Naive thymus-derived CD4-positive, alpha-beta T cell (primary cell): ENCODE measurements around the gene PSEN1. TPM values are rescaled to one million over a fixed set of nuclear protein-coding genes. Genes with fewer than 3 reads are reported as not detected.

Source experiments
- ATAC-seq: fragments of 150-1000 bp; cut with Tn5 transposase; 2 replicates; pipeline ENCODE4 v1.10.0; 2021; ENCODE audit warnings: mild to moderate bottlenecking, moderate library complexity
- CTCF ChIA-PET: fragments of 350-600 bp; sonication (Branson Sonifier 250); formaldehyde crosslinking; loops from one replicate; lab custom pipeline; 2021; ENCODE audit warnings: antibody characterized with exemption; lab: Charles Lee
- POLR2A ChIA-PET: fragments of 350-600 bp; sonication (Branson Sonifier 250); formaldehyde crosslinking; loops from one replicate; lab custom pipeline; 2021; ENCODE audit warnings: antibody characterized with exemption, inconsistent platforms; lab: Charles Lee
- DNase-seq, 9 donors: peaks; one replicate each; pipeline versions ENCODE4 v3.0.0 to v3.0.0-alpha.2; 2020 to 2022; ENCODE audit warnings: mixed read lengths in 1 of 9
- H3K27ac ChIP-seq: one replicate; pipeline ENCODE4 v1.7.0; 2013; ENCODE audit warnings: mild to moderate bottlenecking, low read depth, low read length, moderate library complexity
- H3K27me3 ChIP-seq, 2 donors: one replicate each; pipeline ENCODE4 v1.7.0; 2013; ENCODE audit warnings: low read length in 2 of 2, mild to moderate bottlenecking in 2 of 2, moderate library complexity in 2 of 2; ENCODE audit not compliant: control insufficient read depth in 2 of 2, insufficient read depth in 2 of 2
- H3K36me3 ChIP-seq, 3 experiments: 1 replicate in 2 of 3; 2 replicates in 1 of 3; pipeline ENCODE4 v1.7.0; 2013; ENCODE audit warnings: low read length in 3 of 3, mild to moderate bottlenecking in 3 of 3, moderate library complexity in 1 of 3; ENCODE audit not compliant: insufficient read depth in 3 of 3, control insufficient read depth in 2 of 3
- H3K4me1 ChIP-seq, 2 donors: one replicate each; pipeline ENCODE4 v1.7.0; 2013; ENCODE audit warnings: low read length in 2 of 2, mild to moderate bottlenecking in 2 of 2, moderate library complexity in 1 of 2; ENCODE audit not compliant: control insufficient read depth in 2 of 2, insufficient read depth in 2 of 2
- H3K4me3 ChIP-seq: 2 replicates; pipeline ENCODE4 v1.7.0; 2013; ENCODE audit warnings: mild to moderate bottlenecking, low read length
- H3K9me3 ChIP-seq, 3 experiments: 1 replicate in 2 of 3; 2 replicates in 1 of 3; pipeline ENCODE4 v1.7.0; 2013; ENCODE audit warnings: low read length in 3 of 3; ENCODE audit not compliant: control insufficient read depth in 2 of 3
- H3K27ac Mint-ChIP-seq, 9 donors: one replicate each; pipeline ENCODE4 v1.8.0; 2020 to 2022; ENCODE audit warnings: mixed read lengths in 9 of 9, mild to moderate bottlenecking in 8 of 9, moderate library complexity in 5 of 9, inconsistent platforms in 2 of 9
- H3K27me3 Mint-ChIP-seq, 5 donors: one replicate each; pipeline ENCODE4 v1.8.0; 2021 to 2022; ENCODE audit warnings: mixed read lengths in 5 of 5, mild to moderate bottlenecking in 1 of 5
- H3K36me3 Mint-ChIP-seq, 5 donors: one replicate each; pipeline ENCODE4 v1.8.0; 2020 to 2022; ENCODE audit warnings: mixed read lengths in 5 of 5, mild to moderate bottlenecking in 3 of 5, inconsistent platforms in 1 of 5
- H3K4me1 Mint-ChIP-seq, 7 donors: one replicate each; pipeline ENCODE4 v1.8.0; 2020 to 2022; ENCODE audit warnings: mixed read lengths in 7 of 7, mild to moderate bottlenecking in 3 of 7, inconsistent platforms in 1 of 7
- H3K4me3 Mint-ChIP-seq, 10 donors: one replicate each; pipeline ENCODE4 v1.8.0; 2020 to 2022; ENCODE audit warnings: mild to moderate bottlenecking in 10 of 10, mixed read lengths in 10 of 10, moderate library complexity in 6 of 10, inconsistent platforms in 2 of 10
- H3K9me3 Mint-ChIP-seq, 11 donors: one replicate each; pipeline ENCODE4 v1.8.0; 2020 to 2022; ENCODE audit warnings: mixed read lengths in 11 of 11, mild to moderate bottlenecking in 4 of 11, inconsistent platforms in 1 of 11, moderate library complexity in 1 of 11
- intact Hi-C, 2 donors: fragments of 100-400 bp; cut with micrococcal nuclease; formaldehyde crosslinking; loops; one replicate each; pipeline ENCODE4 v1.15.1; 2023
- polyA plus RNA-seq, 2 donors: library from polyadenylated mRNA; unstranded; fragments of 300-500 nt; fragmentation: Illumina TruSeq; gene quantifications; one replicate each; pipeline ENCODE4 v1.2.3, GENCODE V29; 2021
- total RNA-seq, 6 experiments: library from RNA in 5 of 6; stranded (reverse) in 5 of 6; gene quantifications; 1 replicate in 5 of 6; 2 replicates in 1 of 6; pipeline ENCODE4 v1.2.3 and lab custom pipeline; 2021 to 2026

PSEN1 gene
- total and polyA plus RNA-seq, 7 experiments from 2014 or later: 23.7 to 55.8 (median 43.2) TPM

DNA sequence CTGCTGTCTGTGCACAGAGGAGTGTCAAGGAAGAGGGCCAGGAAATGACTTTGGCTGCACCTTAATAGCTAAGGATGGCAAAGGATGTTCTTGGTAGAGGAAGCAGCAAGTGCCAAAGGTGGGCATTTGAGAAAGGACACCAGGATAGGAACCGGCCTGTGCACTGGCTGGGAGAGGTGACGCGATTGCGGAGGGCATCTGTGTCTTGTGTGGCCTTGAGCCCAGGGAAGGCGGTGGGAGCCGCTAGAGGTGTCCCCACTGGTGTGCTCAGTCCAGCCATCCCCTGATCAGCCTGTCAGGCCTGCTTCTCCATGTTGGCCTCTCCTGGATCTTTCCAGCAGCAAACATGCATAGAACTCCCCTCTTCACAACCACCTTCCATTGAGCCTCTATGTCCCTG is 131.2 kb downstream of the PSEN1 start:
- Histone ChIP-seq H3K4me1 (no peaks in the 10 kb centered on the region), H3K27ac (no peak overlapping the region), H3K36me3 (no peaks in the 10 kb centered on the region), H3K4me3 (no peak overlapping the region), H3K9me3 (no peaks in the 10 kb centered on the region), H3K27me3 (no peaks in the 10 kb centered on the region)
- no peak overlapping the region for H3K27ac Mint-ChIP-seq
- POLR2A ChIA-PET: no interaction called here
- peaks cover 7 to 19% (median 10%) of the 10 kb centered on the region in 7 donors for H3K4me1 Mint-ChIP-seq
- peaks cover 10 to 26% (median 22%) of the 10 kb centered on the region in 5 donors for H3K27me3 Mint-ChIP-seq
- peaks cover 0 to 7% (median 0%) of the 10 kb centered on the region in 5 donors for H3K36me3 Mint-ChIP-seq
- ATAC-seq: no peak
- H3K9me3 Mint-ChIP-seq: no peaks in the 10 kb centered on the region
- intact Hi-C loops: no loop called here
- CTCF ChIA-PET: no interaction called here
- DNase-seq: no peak
- no peak overlapping the region for H3K4me3 Mint-ChIP-seq

DNA sequence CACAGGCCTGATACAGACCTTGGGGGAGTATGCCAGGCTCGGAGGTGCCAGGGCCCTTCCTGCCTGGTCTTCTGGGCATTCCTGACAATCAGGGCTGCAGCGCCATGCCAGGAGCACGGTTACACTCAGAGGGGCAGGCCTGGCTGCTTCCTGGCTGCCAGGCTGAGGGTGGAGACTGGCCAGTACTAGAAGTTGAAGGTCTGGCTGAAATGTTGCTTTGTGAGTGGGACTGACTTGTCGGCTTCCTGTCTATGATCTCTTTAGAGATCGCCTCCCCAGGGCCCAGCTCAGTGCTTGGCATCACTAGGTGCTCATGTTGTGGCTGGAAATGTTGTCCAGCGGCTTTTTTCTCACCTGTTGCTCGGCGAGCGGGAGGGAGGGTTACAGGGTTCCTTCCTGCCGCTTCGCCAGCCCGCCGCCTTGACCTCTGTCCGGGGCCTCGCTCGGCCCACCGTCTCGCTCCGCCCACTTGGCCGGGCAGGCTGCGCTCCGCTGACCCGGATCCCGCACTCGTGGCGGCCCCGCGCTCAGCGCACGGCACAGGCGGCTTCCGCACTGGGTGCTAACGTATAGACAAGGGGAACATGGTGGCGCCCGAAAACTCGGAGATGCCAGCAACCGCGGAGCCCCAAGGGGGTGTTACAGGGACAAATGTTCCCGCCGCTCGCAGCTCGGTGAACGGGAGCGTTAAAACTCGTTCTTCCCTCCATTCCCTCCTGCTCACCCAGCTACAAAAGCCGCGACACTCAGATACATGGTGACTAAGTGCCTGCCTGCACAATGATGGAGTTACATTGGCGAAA is 133.6 kb downstream of the PSEN1 start:
- H3K9me3 ChIP-seq: no peaks in the 10 kb centered on the region
- H3K4me3 ChIP-seq: peak overlapping the region; percentile 8
- H3K9me3 Mint-ChIP-seq: no peaks in the 10 kb centered on the region
- H3K27me3 ChIP-seq: no peaks in the 10 kb centered on the region
- H3K27ac ChIP-seq: no peak overlapping the region
- H3K27ac Mint-ChIP-seq: peak overlapping the region in 1 of 9 donors; percentile 7
- ChIA-PET CTCF (no interaction called here), POLR2A (no interaction called here)
- H3K27me3 Mint-ChIP-seq: peaks cover 3 to 26% (median 18%) of the 10 kb centered on the region in 5 donors
- ATAC-seq (peak; percentile 69), DNase-seq (peak in 1 of 9 donors; percentile 3)
- H3K4me1 ChIP-seq: no peaks in the 10 kb centered on the region
- intact Hi-C loops: no loop called here
- H3K4me3 Mint-ChIP-seq: peak overlapping the region in 9 of 10 donors; percentile 39 to 76 (median 70)
- H3K4me1 Mint-ChIP-seq: peaks cover 7 to 19% (median 10%) of the 10 kb centered on the region in 7 donors
- H3K36me3 ChIP-seq: no peaks in the 10 kb centered on the region
- H3K36me3 Mint-ChIP-seq: peaks cover 5 to 12% (median 10%) of the 10 kb centered on the region in 5 donors

DNA sequence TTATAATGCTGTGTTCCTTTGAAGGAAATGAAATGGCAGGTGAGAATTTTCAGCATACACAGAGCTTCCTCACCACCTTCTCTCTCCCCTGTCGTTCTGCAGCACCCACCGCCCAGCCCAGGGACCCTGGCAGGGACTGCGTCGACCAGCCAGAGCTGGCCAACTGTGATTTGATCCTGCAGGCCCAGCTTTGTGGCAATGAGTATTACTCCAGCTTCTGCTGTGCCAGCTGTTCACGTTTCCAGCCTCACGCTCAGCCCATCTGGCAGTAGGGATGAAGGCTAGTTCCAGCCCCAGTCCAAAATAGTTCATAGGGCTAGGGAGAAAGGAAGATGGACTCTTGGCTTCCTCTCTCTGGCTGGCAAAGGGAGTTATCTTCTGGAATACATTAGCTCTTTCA is 136.1 kb downstream of the PSEN1 start:
- Mint-ChIP-seq H3K27me3 (peaks cover 3 to 25% (median 18%) of the 10 kb centered on the region in 5 donors), H3K9me3 (no peaks in the 10 kb centered on the region), H3K36me3 (peaks cover 5 to 28% (median 20%) of the 10 kb centered on the region in 5 donors), H3K4me3 (no peak overlapping the region), H3K4me1 (peaks cover 7 to 19% (median 10%) of the 10 kb centered on the region in 7 donors), H3K27ac (no peak overlapping the region)
- H3K9me3 ChIP-seq: no peaks in the 10 kb centered on the region
- intact Hi-C loops: no loop called here
- H3K27me3 ChIP-seq: no peaks in the 10 kb centered on the region
- POLR2A ChIA-PET: interaction anchor here (0.6 kb wide), 1 partner anchor 51 kb away, joined by 5 read pairs; no protein-coding TSS in a partner anchor
- ATAC-seq (no peak), DNase-seq (no peak)
- H3K36me3 ChIP-seq: peaks cover 0 to 15% (median 0%) of the 10 kb centered on the region in 3 experiments
- no peaks in the 10 kb centered on the region for H3K4me1 ChIP-seq
- CTCF ChIA-PET: no interaction called here
- no peak overlapping the region for H3K27ac ChIP-seq
- H3K4me3 ChIP-seq: no peak overlapping the region

Other genes with a start within 250 kb of the PSEN1 start
- gene DPF3, start 242.4 kb upstream of the PSEN1 start, total RNA-seq: 1 to 10 TPM in 1 of 5 experiments, under 1 TPM in 3, not detected in 1; 0.24 to 5.5 (median 0.61) TPM
- gene DPF3, start 242.4 kb upstream of the PSEN1 start, polyA plus RNA-seq: under 1 TPM; 0.07 to 0.66 TPM
- gene DCAF4, start 210.0 kb upstream of the PSEN1 start, total RNA-seq: 10 to 100 TPM; 17.6 to 37.8 (median 21.8) TPM
- 10 to 100 TPM in 1 of 2 donors, 1 to 10 TPM in 1; 6.8 to 12.7 TPM for gene DCAF4, start 210.0 kb upstream of the PSEN1 start, polyA plus RNA-seq
- gene ZFYVE1, start 109.4 kb upstream of the PSEN1 start, total RNA-seq: 10 to 100 TPM; 15.3 to 24.8 (median 19.1) TPM
- gene ZFYVE1, start 109.4 kb upstream of the PSEN1 start, polyA plus RNA-seq: 1 to 10 TPM; 6.1 to 6.4 TPM
- 100 to 1,000 TPM; 111 to 168 (median 146) TPM for gene RBM25, start 78.0 kb upstream of the PSEN1 start, total RNA-seq
- 10 to 100 TPM; 43.0 to 76.6 TPM for gene RBM25, start 78.0 kb upstream of the PSEN1 start, polyA plus RNA-seq
- gene PAPLN, start 101.0 kb downstream of the PSEN1 start, total RNA-seq: 1 to 10 TPM in 2 of 5 experiments, under 1 TPM in 3; 0.08 to 1.4 (median 0.41) TPM
- under 1 TPM; 0.44 to 0.48 TPM for gene PAPLN, start 101.0 kb downstream of the PSEN1 start, polyA plus RNA-seq